Liver (tissue), 9 donors: ENCODE data around the gene PSAT1. TPM values are rescaled to one million over a fixed set of nuclear protein-coding genes. Genes with fewer than 3 reads are reported as not detected.

Source experiments
- DNase-seq: peaks from one replicate; pipeline ENCODE4 v3.0.0-alpha.2; 2017; ENCODE audit warnings: low spot score
- H3K27ac ChIP-seq, 2 donors: one replicate each; pipeline ENCODE4 v1.7.0; 2013; ENCODE audit warnings: inconsistent platforms in 2 of 2, low read length in 2 of 2, control low read depth in 1 of 2, low read depth in 1 of 2, mild to moderate bottlenecking in 1 of 2
- H3K27me3 ChIP-seq, 4 donors: one replicate each; pipeline versions ENCODE4 v1.6.1 to v1.7.0; 2013; ENCODE audit warnings: low read length in 3 of 4, inconsistent platforms in 1 of 4, mild to moderate bottlenecking in 1 of 4, moderate library complexity in 1 of 4; ENCODE audit not compliant: control insufficient read depth in 4 of 4, insufficient read depth in 4 of 4
- H3K36me3 ChIP-seq, 4 donors: one replicate each; pipeline versions ENCODE4 v1.6.1 to v1.7.0; 2013; ENCODE audit warnings: low read length in 3 of 4, mild to moderate bottlenecking in 3 of 4, low read depth in 1 of 4, moderate library complexity in 1 of 4; ENCODE audit not compliant: control insufficient read depth in 4 of 4, insufficient read depth in 3 of 4
- H3K4me1 ChIP-seq, 4 donors: one replicate each; pipeline versions ENCODE4 v1.6.1 to v1.7.0; 2013; ENCODE audit warnings: low read length in 3 of 4, mild to moderate bottlenecking in 3 of 4, moderate library complexity in 1 of 4; ENCODE audit not compliant: control insufficient read depth in 4 of 4, insufficient read depth in 4 of 4
- H3K4me3 ChIP-seq, 3 donors: one replicate each; pipeline versions ENCODE4 v1.6.1 to v1.7.0; 2013; ENCODE audit warnings: low read length in 3 of 3, control low read depth in 1 of 3, low read depth in 1 of 3, mild to moderate bottlenecking in 1 of 3
- H3K9ac ChIP-seq, 2 donors: one replicate each; pipeline ENCODE4 v1.7.0; 2013; ENCODE audit warnings: low read length in 2 of 2, mild to moderate bottlenecking in 2 of 2, moderate library complexity in 2 of 2, control low read depth in 1 of 2, low read depth in 1 of 2
- H3K9me3 ChIP-seq, 4 donors: one replicate each; pipeline versions ENCODE4 v1.6.1 to v1.7.0; 2013; ENCODE audit warnings: low read length in 3 of 4; ENCODE audit not compliant: control insufficient read depth in 4 of 4
- EGR1 ChIP-seq, 2 donors: IDR thresholded peaks; 2 replicates each; pipeline ENCODE4 v1.6.1; 2016 to 2018; ENCODE audit warnings: antibody characterized with exemption in 2 of 2, low read depth in 2 of 2
- GABPA ChIP-seq, 2 donors: IDR thresholded peaks in 1 of 2; conservative IDR thresholded peaks in 1 of 2; 2 replicates each; pipeline ENCODE4 v1.6.1; 2016; ENCODE audit warnings: antibody characterized with exemption in 2 of 2, mild to moderate bottlenecking in 1 of 2, moderate library complexity in 1 of 2
- HNF4A ChIP-seq, 2 donors: conservative IDR thresholded peaks; 2 replicates each; pipeline ENCODE4 v1.6.1; 2016; ENCODE audit warnings: antibody characterized with exemption in 2 of 2, mild to moderate bottlenecking in 2 of 2
- HNF4G ChIP-seq: IDR thresholded peaks from 2 replicates; pipeline ENCODE4 v1.6.1; 2016; ENCODE audit warnings: antibody characterized with exemption
- JUND ChIP-seq, 2 donors: IDR thresholded peaks; 2 replicates each; pipeline ENCODE4 v1.6.1; 2016; ENCODE audit warnings: antibody characterized with exemption in 2 of 2
- NR2F2 ChIP-seq: IDR thresholded peaks from 2 replicates; pipeline ENCODE4 v1.6.1; 2016; ENCODE audit warnings: antibody characterized with exemption
- RXRA ChIP-seq, 2 donors: IDR thresholded peaks; 2 replicates each; pipeline ENCODE4 v1.6.1; 2017 to 2018; ENCODE audit warnings: antibody characterized with exemption in 2 of 2, mild to moderate bottlenecking in 1 of 2
- YY1 ChIP-seq: IDR thresholded peaks from 2 replicates; pipeline ENCODE4 v1.6.1; 2016; ENCODE audit warnings: antibody characterized with exemption, mild to moderate bottlenecking
- WGBS: extraction: QIAGEN DNeasy Blood & Tissue Kit; methylation state at CpG from one replicate; pipeline ENCODE4 v1.1.7; 2013; 5-methylcytosine and 5-hydroxymethylcytosine counted together
- polyA plus RNA-seq, 2 donors: library from polyadenylated mRNA; stranded (reverse) in 1 of 2; unstranded in 1 of 2; fragments of 200-250 nt in 1 of 2; fragments of >200 nt in 1 of 2; fragmentation: Nextera tagmentation in 1 of 2; extraction: Ambion mirVana in 1 of 2; gene quantifications; one replicate each; pipeline versions ENCODE4 v1.2.1 to v1.2.3, GENCODE V29; 2013 to 2015
- total RNA-seq, 2 donors: library from RNA; depleted of rRNA; stranded (reverse); fragments of >200 nt; gene quantifications; one replicate each; pipeline ENCODE4 v1.2.3, GENCODE V29; 2014
- TF ChIP-seq, protein P1 (sequence below): fragments of 150-350 bp; IDR thresholded peaks from 2 replicates; pipeline ENCODE4 v1.5.1; 2017; ENCODE audit warnings: improper control_type of control experiment, low read depth, low read length; ENCODE audit not compliant: missing input control
- TF ChIP-seq, protein P2 (sequence below): IDR thresholded peaks from 2 replicates; pipeline ENCODE4 v1.6.1; 2016; ENCODE audit warnings: antibody characterized with exemption, mild to moderate bottlenecking
- TF ChIP-seq, protein P3 (sequence below): IDR thresholded peaks from 2 replicates; pipeline ENCODE4 v1.6.1; 2016; ENCODE audit warnings: antibody characterized with exemption
- TF ChIP-seq, protein P4 (sequence below): IDR thresholded peaks from 2 replicates; pipeline ENCODE4 v1.6.1; 2016; ENCODE audit warnings: antibody characterized with exemption
- donor health status: healthy.
- donor health status: healthy.
- donor health status: healthy.
- donor health status: healthy.
- donor health status: healthy.

Gene PSAT1
- total and polyA plus RNA-seq, 4 donors: 28.0 to 156 (median 66.8) TPM

DNA sequence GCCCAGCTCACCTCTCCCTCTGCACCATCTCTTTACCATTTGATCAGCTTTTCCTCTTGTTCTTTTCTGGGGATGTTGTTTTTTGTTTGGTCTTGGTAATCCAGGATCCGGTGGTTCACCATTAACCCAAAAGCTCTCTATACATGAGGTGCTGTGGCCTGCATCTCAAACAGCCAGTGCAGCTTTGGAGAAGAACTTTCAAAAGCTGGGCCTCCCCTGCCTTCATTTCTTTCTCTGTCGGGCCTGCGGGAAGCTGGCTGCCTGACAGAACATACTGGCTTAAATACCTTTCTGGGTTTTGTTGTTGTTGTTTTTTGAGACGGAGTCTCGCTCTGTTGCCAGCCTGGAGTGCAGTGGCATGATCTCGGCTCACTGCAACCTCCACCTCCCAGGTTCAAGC lies 12.1 kb downstream of the PSAT1 start:
- no peaks in the 10 kb centered on the region for H3K9me3 ChIP-seq
- WGBS: 90% methylated on average over 6 of the region's 6 CpGs
- H3K36me3 ChIP-seq: peaks cover 6 to 40% (median 31%) of the 10 kb centered on the region in 4 donors
- H3K4me1 ChIP-seq: peaks cover 0 to 5% (median 5%) of the 10 kb centered on the region in 4 donors
- no peak overlapping the region for H3K4me3 ChIP-seq
- H3K27ac ChIP-seq: no peak overlapping the region
- TF ChIP-seq HNF4G (no peak), NR2F2 (no peak)
- TF ChIP-seq, protein P1, sequence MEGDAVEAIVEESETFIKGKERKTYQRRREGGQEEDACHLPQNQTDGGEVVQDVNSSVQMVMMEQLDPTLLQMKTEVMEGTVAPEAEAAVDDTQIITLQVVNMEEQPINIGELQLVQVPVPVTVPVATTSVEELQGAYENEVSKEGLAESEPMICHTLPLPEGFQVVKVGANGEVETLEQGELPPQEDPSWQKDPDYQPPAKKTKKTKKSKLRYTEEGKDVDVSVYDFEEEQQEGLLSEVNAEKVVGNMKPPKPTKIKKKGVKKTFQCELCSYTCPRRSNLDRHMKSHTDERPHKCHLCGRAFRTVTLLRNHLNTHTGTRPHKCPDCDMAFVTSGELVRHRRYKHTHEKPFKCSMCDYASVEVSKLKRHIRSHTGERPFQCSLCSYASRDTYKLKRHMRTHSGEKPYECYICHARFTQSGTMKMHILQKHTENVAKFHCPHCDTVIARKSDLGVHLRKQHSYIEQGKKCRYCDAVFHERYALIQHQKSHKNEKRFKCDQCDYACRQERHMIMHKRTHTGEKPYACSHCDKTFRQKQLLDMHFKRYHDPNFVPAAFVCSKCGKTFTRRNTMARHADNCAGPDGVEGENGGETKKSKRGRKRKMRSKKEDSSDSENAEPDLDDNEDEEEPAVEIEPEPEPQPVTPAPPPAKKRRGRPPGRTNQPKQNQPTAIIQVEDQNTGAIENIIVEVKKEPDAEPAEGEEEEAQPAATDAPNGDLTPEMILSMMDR: no peak
- no peak overlapping the region for H3K9ac ChIP-seq
- no peak for DNase-seq
- H3K27me3 ChIP-seq: no peaks in the 10 kb centered on the region

DNA sequence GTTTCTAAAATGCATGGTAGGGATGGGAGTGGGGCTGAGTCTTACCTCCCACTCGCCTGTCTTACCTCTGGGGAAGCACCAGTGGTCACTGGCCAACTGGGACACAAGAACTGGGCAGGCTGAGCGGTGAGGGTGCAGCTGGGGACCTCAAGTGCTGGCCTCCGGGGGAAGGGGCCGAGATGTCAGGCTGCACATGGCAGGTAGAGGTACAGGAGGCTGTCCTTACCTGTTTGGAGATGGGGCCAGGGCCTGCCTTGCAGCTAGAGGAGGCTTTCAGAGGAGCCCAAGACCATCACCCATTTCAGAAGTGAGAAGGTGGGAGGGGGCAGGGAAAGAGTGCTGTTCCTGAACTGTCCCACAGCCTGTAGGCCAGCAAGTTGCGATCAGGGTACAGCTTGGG lies 14.2 kb downstream of the PSAT1 start:
- H3K9me3 ChIP-seq: no peaks in the 10 kb centered on the region
- no peak overlapping the region for H3K9ac ChIP-seq
- DNase-seq: no peak
- no peak for TF ChIP-seq HNF4G
- no peak for TF ChIP-seq NR2F2
- no peak for TF ChIP-seq YY1
- no peak for TF ChIP-seq HNF4A (conservative IDR thresholded peaks at IDR 0.05)
- TF ChIP-seq, protein P2, sequence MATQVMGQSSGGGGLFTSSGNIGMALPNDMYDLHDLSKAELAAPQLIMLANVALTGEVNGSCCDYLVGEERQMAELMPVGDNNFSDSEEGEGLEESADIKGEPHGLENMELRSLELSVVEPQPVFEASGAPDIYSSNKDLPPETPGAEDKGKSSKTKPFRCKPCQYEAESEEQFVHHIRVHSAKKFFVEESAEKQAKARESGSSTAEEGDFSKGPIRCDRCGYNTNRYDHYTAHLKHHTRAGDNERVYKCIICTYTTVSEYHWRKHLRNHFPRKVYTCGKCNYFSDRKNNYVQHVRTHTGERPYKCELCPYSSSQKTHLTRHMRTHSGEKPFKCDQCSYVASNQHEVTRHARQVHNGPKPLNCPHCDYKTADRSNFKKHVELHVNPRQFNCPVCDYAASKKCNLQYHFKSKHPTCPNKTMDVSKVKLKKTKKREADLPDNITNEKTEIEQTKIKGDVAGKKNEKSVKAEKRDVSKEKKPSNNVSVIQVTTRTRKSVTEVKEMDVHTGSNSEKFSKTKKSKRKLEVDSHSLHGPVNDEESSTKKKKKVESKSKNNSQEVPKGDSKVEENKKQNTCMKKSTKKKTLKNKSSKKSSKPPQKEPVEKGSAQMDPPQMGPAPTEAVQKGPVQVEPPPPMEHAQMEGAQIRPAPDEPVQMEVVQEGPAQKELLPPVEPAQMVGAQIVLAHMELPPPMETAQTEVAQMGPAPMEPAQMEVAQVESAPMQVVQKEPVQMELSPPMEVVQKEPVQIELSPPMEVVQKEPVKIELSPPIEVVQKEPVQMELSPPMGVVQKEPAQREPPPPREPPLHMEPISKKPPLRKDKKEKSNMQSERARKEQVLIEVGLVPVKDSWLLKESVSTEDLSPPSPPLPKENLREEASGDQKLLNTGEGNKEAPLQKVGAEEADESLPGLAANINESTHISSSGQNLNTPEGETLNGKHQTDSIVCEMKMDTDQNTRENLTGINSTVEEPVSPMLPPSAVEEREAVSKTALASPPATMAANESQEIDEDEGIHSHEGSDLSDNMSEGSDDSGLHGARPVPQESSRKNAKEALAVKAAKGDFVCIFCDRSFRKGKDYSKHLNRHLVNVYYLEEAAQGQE: no peak
- TF ChIP-seq RXRA (IDR thresholded peaks at IDR 0.05): no peak
- TF ChIP-seq, protein P1: no peak
- TF ChIP-seq, protein P3, sequence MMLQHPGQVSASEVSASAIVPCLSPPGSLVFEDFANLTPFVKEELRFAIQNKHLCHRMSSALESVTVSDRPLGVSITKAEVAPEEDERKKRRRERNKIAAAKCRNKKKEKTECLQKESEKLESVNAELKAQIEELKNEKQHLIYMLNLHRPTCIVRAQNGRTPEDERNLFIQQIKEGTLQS: no peak
- H3K4me1 ChIP-seq: no peaks in the 10 kb centered on the region
- no peaks in the 10 kb centered on the region for H3K27me3 ChIP-seq
- peaks cover 10 to 37% (median 29%) of the 10 kb centered on the region in 4 donors for H3K36me3 ChIP-seq
- H3K27ac ChIP-seq: no peak overlapping the region
- WGBS: 96% methylated on average over 5 of the region's 5 CpGs
- H3K4me3 ChIP-seq: no peak overlapping the region

DNA sequence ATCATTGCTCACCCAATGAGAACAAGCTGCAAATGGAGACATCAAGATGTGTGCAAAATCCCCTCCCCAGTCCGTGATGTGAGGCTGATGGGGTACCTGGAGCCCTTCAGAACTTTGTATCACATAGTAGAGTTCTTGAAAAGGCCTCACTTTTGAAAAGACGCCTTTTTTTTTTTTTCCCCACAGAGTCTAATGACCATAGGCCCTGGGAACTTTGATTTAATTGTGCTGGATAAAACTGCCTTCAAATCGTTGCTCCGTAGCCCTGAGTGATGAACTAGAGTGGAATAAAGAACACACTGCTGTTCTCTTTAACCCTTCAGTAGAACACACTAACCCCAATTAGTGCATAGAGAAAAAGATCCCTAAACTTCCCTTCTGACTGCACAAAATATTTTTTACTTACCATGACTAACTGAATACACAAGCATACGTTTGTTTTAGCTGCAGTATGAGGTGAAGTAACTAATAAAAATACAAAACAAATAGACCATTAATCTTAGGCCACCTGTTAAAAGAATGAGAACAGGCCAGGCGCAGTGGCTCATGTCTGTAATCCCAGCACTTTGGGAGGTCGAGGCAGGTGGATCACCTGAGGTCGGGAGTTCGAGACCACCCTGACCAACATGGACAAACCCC lies 15.1 kb downstream of the PSAT1 start:
- DNase-seq: no peak
- WGBS: 72% methylated on average over 9 of the region's 9 CpGs
- no peaks in the 10 kb centered on the region for H3K9me3 ChIP-seq
- H3K9ac ChIP-seq: no peak overlapping the region
- H3K27ac ChIP-seq: no peak overlapping the region
- no peaks in the 10 kb centered on the region for H3K4me1 ChIP-seq
- no peak overlapping the region for H3K4me3 ChIP-seq
- H3K27me3 ChIP-seq: no peaks in the 10 kb centered on the region
- H3K36me3 ChIP-seq: peaks cover 10 to 37% (median 23%) of the 10 kb centered on the region in 4 donors
- TF ChIP-seq HNF4G: no peak
- TF ChIP-seq EGR1 (IDR thresholded peaks at IDR 0.05; ENCODE audit: low read depth in 2 of 2): no peak
- TF ChIP-seq GABPA (IDR thresholded peaks at IDR 0.05 in 1 of 2, conservative IDR thresholded peaks at IDR 0.05 in 1 of 2): no peak
- no peak for TF ChIP-seq RXRA (IDR thresholded peaks at IDR 0.05)
- TF ChIP-seq, protein P4, sequence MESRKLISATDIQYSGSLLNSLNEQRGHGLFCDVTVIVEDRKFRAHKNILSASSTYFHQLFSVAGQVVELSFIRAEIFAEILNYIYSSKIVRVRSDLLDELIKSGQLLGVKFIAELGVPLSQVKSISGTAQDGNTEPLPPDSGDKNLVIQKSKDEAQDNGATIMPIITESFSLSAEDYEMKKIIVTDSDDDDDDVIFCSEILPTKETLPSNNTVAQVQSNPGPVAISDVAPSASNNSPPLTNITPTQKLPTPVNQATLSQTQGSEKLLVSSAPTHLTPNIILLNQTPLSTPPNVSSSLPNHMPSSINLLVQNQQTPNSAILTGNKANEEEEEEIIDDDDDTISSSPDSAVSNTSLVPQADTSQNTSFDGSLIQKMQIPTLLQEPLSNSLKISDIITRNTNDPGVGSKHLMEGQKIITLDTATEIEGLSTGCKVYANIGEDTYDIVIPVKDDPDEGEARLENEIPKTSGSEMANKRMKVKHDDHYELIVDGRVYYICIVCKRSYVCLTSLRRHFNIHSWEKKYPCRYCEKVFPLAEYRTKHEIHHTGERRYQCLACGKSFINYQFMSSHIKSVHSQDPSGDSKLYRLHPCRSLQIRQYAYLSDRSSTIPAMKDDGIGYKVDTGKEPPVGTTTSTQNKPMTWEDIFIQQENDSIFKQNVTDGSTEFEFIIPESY: no peak
- no peak for TF ChIP-seq HNF4A (conservative IDR thresholded peaks at IDR 0.05)
- no peak for TF ChIP-seq JUND (IDR thresholded peaks at IDR 0.05)
- TF ChIP-seq, protein P2: no peak
